GM21515 (cell line): Measurements from ENCODE around the gene SLC1A2.

Experiments used
- ATAC-seq: cut with Tn5 transposase; IDR thresholded peaks from one replicate; pipeline ENCODE4 v1.9.1; 2021; ENCODE audit not compliant: unreplicated experiment

SLC1A2 gene

GRCh38 chr11:35414311-35414710 lies 5.0 kb downstream of the SLC1A2 start:
- no peak for ATAC-seq

GRCh38 chr11:35413598-35413997 lies 5.8 kb downstream of the SLC1A2 start:
- ATAC-seq: no peak

GRCh38 chr11:35412285-35412684 lies 7.1 kb downstream of the SLC1A2 start:
- ATAC-seq: no peak

- no peak for ATAC-seq
Measured at GRCh38 chr11:35407041-35407440, 12.3 kb downstream of the SLC1A2 start.

- ATAC-seq: no peak
Measured at GRCh38 chr11:35404388-35404775, 15.0 kb downstream of the SLC1A2 start.

- ATAC-seq: no peak
Measured at GRCh38 chr11:35403765-35404387, 15.5 kb downstream of the SLC1A2 start.

GRCh38 chr11:35402751-35403660 lies 16.4 kb downstream of the SLC1A2 start:
- no peak for ATAC-seq

- no peak for ATAC-seq
Measured at GRCh38 chr11:35398881-35399280, 20.5 kb downstream of the SLC1A2 start.

- ATAC-seq: no peak
Measured at GRCh38 chr11:35394941-35395340, 24.4 kb downstream of the SLC1A2 start.

- no peak for ATAC-seq
Measured at GRCh38 chr11:35393098-35393497, 26.3 kb downstream of the SLC1A2 start.

- peak; percentile 62 for ATAC-seq
Measured at GRCh38 chr11:35391922-35392688, 27.3 kb downstream of the SLC1A2 start.

- ATAC-seq: peak; percentile 66
Measured at GRCh38 chr11:35390737-35391682, 28.3 kb downstream of the SLC1A2 start.

- no peak for ATAC-seq
Measured at GRCh38 chr11:35389897-35390465, 29.4 kb downstream of the SLC1A2 start.

GRCh38 chr11:35389112-35389511 lies 30.2 kb downstream of the SLC1A2 start:
- ATAC-seq: no peak

GRCh38 chr11:35388061-35388460 lies 31.3 kb downstream of the SLC1A2 start:
- ATAC-seq: no peak

GRCh38 chr11:35387111-35387982 lies 32.0 kb downstream of the SLC1A2 start:
- ATAC-seq: no peak

GRCh38 chr11:35383953-35384352 lies 35.4 kb downstream of the SLC1A2 start:
- no peak for ATAC-seq

GRCh38 chr11:35381709-35382322 lies 37.5 kb downstream of the SLC1A2 start:
- ATAC-seq: no peak

GRCh38 chr11:35380603-35381002 lies 38.8 kb downstream of the SLC1A2 start:
- ATAC-seq: no peak
